Measurements from ENCODE around the gene VANGL2. TPM values are rescaled to one million over a fixed set of nuclear protein-coding genes. Genes with fewer than 3 reads are reported as not detected.

VANGL2 gene
- total and polyA plus RNA-seq, 2 of the 8 experiments (the other 6 are each of a cell fraction or from before 2014, with no cell fraction given) = 62.5 to 118 TPM

GRCh38 chr1:160455153-160455517 is 54.8 kb downstream of the VANGL2 start (continued):
- TF ChIP-seq, protein P1, sequence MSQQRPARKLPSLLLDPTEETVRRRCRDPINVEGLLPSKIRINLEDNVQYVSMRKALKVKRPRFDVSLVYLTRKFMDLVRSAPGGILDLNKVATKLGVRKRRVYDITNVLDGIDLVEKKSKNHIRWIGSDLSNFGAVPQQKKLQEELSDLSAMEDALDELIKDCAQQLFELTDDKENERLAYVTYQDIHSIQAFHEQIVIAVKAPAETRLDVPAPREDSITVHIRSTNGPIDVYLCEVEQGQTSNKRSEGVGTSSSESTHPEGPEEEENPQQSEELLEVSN (IDR thresholded peaks at IDR 0.05) = no peak
- TF ChIP-seq SAP30 (IDR thresholded peaks at IDR 0.05; ENCODE audit: insufficient read depth, insufficient replicate concordance, low read length) (no peak), RFX5 (IDR thresholded peaks at IDR 0.05; ENCODE audit: borderline replicate concordance, low read depth, low read length) (no peak), RXRA (IDR thresholded peaks at IDR 0.05; ENCODE audit: insufficient read depth, low read depth, low read length) (no peak), SRF (IDR thresholded peaks at IDR 0.05; ENCODE audit: low read depth, low read length) (no peak), JUN (IDR thresholded peaks at IDR 0.05; ENCODE audit: low read depth, low read length) (no peak), EGR1 (IDR thresholded peaks at IDR 0.05; ENCODE audit: borderline replicate concordance, low read depth, low read length) (no peak)
